H1 (cell line): ENCODE measurements around the gene RSPH9. TPM values are rescaled to one million over a fixed set of nuclear protein-coding genes. Genes with fewer than 3 reads are reported as not detected.

Experiments used
- CTCF ChIA-PET: fragments of 300-600 bp; sonication (Branson Sonifier 250); formaldehyde crosslinking; loops from one replicate; lab custom pipeline; 2021; ENCODE audit not compliant: partially characterized antibody; lab: Charles Lee
- POLR2A ChIA-PET: fragments of 300-600 bp; sonication (Branson Sonifier 250); formaldehyde crosslinking; loops from one replicate; lab custom pipeline; 2021; ENCODE audit warnings: inconsistent platforms; ENCODE audit not compliant: partially characterized antibody; lab: Charles Lee
- DNase-seq, 2 experiments: peaks; one replicate each; pipeline versions ENCODE4 v3.0.0 to v3.0.0-alpha.2; 2010 to 2022; ENCODE audit warnings: low spot score in 2 of 2, low read depth in 1 of 2, mixed read lengths in 1 of 2
- FAIRE-seq: peaks from 2 replicates; lab custom pipeline; 2011; peaks lifted over from hg19 to GRCh38; lab: Jason Lieb, UNC
- H2AFZ ChIP-seq: 2 replicates; pipeline ENCODE4 v1.8.1; 2012; ENCODE audit warnings: low read length, inconsistent platforms
- H2AK5ac ChIP-seq: 2 replicates; pipeline ENCODE4 v1.6.1; 2013; ENCODE audit warnings: low read depth, low read length
- H2BK120ac ChIP-seq: replicated peaks from 2 replicates; pipeline ENCODE3; 2013; ENCODE audit warnings: low read depth, low read length, inconsistent platforms
- H2BK12ac ChIP-seq: 2 replicates; pipeline ENCODE4 v1.6.1; 2013; ENCODE audit warnings: low read depth, low read length
- H2BK15ac ChIP-seq: 2 replicates; pipeline ENCODE4 v1.6.1; 2013; ENCODE audit warnings: low read length
- H2BK20ac ChIP-seq: 2 replicates; pipeline ENCODE4 v1.6.1; 2013; ENCODE audit warnings: low read length
- H2BK5ac ChIP-seq: 2 replicates; pipeline ENCODE4 v1.6.1; 2013; ENCODE audit warnings: low read depth, low read length
- H3K14ac ChIP-seq: 2 replicates; pipeline ENCODE4 v1.6.1; 2013; ENCODE audit warnings: inconsistent platforms; ENCODE audit not compliant: insufficient read length
- H3K18ac ChIP-seq: 2 replicates; pipeline ENCODE4 v1.6.1; 2013; ENCODE audit warnings: low read length; ENCODE audit errors: extremely low read depth
- H3K23ac ChIP-seq: 2 replicates; pipeline ENCODE4 v1.6.1; 2013; ENCODE audit warnings: inconsistent platforms; ENCODE audit not compliant: insufficient read length
- H3K23me2 ChIP-seq: 2 replicates; pipeline ENCODE4 v1.6.1; 2013; ENCODE audit warnings: low read depth, low read length
- H3K27ac ChIP-seq: 2 replicates; pipeline ENCODE4 v1.6.1; 2011; ENCODE audit warnings: low read depth, low read length, inconsistent platforms
- H3K27me3 ChIP-seq, 4 experiments: replicated peaks in 1 of 4; 1 replicate in 1 of 4; 2 replicates in 3 of 4; pipeline versions ENCODE4 v1.6.1 to v1.8.1; 2011 to 2013; ENCODE audit warnings: low read length in 3 of 4, mild to moderate bottlenecking in 3 of 4, inconsistent platforms in 2 of 4, mixed read lengths in 2 of 4, moderate library complexity in 1 of 4; ENCODE audit not compliant: control insufficient read depth in 3 of 4, insufficient read depth in 3 of 4; ENCODE audit errors: extremely low read depth in 1 of 4
- H3K36me3 ChIP-seq, 4 experiments: 2 replicates each; pipeline versions ENCODE4 v1.6.1 to v1.8.1; 2011 to 2013; ENCODE audit warnings: mild to moderate bottlenecking in 4 of 4, low read length in 3 of 4, moderate library complexity in 2 of 4, control low read depth in 1 of 4, inconsistent platforms in 1 of 4; ENCODE audit not compliant: insufficient read depth in 4 of 4, control insufficient read depth in 2 of 4
- H3K4ac ChIP-seq: replicated peaks from 2 replicates; pipeline ENCODE3; 2013; ENCODE audit warnings: low read length, low read depth, mixed read lengths, inconsistent platforms; ENCODE audit not compliant: insufficient read length
- H3K4me1 ChIP-seq, 4 experiments: replicated peaks in 1 of 4; 1 replicate in 1 of 4; 2 replicates in 3 of 4; pipeline versions ENCODE4 v1.6.1 to v1.8.1; 2011 to 2013; ENCODE audit warnings: low read length in 3 of 4, inconsistent platforms in 2 of 4, mixed read lengths in 1 of 4; ENCODE audit not compliant: insufficient read depth in 4 of 4, control insufficient read depth in 3 of 4
- H3K4me2 ChIP-seq, 2 experiments: 2 replicates each; pipeline versions ENCODE4 v1.6.1 to v1.8.1; 2011 to 2013; ENCODE audit warnings: low read depth in 2 of 2, low read length in 2 of 2, control low read depth in 1 of 2, inconsistent platforms in 1 of 2, mild to moderate bottlenecking in 1 of 2; ENCODE audit not compliant: insufficient read depth in 1 of 2
- H3K4me3 ChIP-seq, 4 experiments: fragments of 200-600, 300-600 bp in 1 of 4; sonication (generic), shearing (Covaris generic), sonication (Bioruptor Twin) in 1 of 4; 2 replicates each; pipeline versions ENCODE4 v1.5.1 to v1.8.1; 2011 to 2016; ENCODE audit warnings: low read length in 4 of 4, low read depth in 3 of 4, control low read depth in 2 of 4, inconsistent platforms in 2 of 4, mild to moderate bottlenecking in 2 of 4, mixed read lengths in 1 of 4, moderate library complexity in 1 of 4; ENCODE audit not compliant: insufficient read depth in 2 of 4; ENCODE audit errors: extremely low read depth in 1 of 4
- H3K56ac ChIP-seq: replicated peaks from 2 replicates; pipeline ENCODE3; 2013; ENCODE audit warnings: low read depth, mild to moderate bottlenecking, mixed read lengths, low read length, inconsistent platforms; ENCODE audit not compliant: insufficient read length
- H3K79me1 ChIP-seq: 2 replicates; pipeline ENCODE4 v1.6.1; 2013; ENCODE audit warnings: low read depth, low read length, control low read depth
- H3K79me2 ChIP-seq, 2 experiments: 2 replicates each; pipeline versions ENCODE4 v1.6.1 to v1.8.1; 2012 to 2013; ENCODE audit warnings: low read length in 2 of 2, mild to moderate bottlenecking in 2 of 2, inconsistent platforms in 1 of 2; ENCODE audit not compliant: insufficient read depth in 2 of 2, control insufficient read depth in 1 of 2
- H3K9ac ChIP-seq, 4 experiments: replicated peaks in 1 of 4; 1 replicate in 1 of 4; 2 replicates in 3 of 4; pipeline versions ENCODE4 v1.6.1 to v1.8.1; 2011 to 2013; ENCODE audit warnings: low read depth in 3 of 4, low read length in 3 of 4, control low read depth in 2 of 4, mild to moderate bottlenecking in 2 of 4, moderate library complexity in 2 of 4, inconsistent platforms in 1 of 4; ENCODE audit errors: extremely low read depth in 1 of 4
- H3K9me3 ChIP-seq, 2 experiments: 2 replicates each; pipeline versions ENCODE4 v1.6.1 to v1.8.1; 2012 to 2013; ENCODE audit warnings: mild to moderate bottlenecking in 2 of 2, moderate library complexity in 2 of 2, control low read depth in 1 of 2, inconsistent platforms in 1 of 2, low read depth in 1 of 2, low read length in 1 of 2, mixed read lengths in 1 of 2; ENCODE audit not compliant: insufficient read depth in 2 of 2
- H4K20me1 ChIP-seq, 2 experiments: replicated peaks in 1 of 2; 2 replicates each; pipeline versions ENCODE3 to v1.8.1; 2011 to 2013; ENCODE audit warnings: inconsistent platforms in 2 of 2, low read length in 2 of 2, mild to moderate bottlenecking in 1 of 2; ENCODE audit not compliant: insufficient read depth in 2 of 2, control insufficient read depth in 1 of 2
- H4K5ac ChIP-seq: 2 replicates; pipeline ENCODE4 v1.6.1; 2013; ENCODE audit warnings: low read length, low read depth, mixed read lengths, inconsistent platforms; ENCODE audit not compliant: insufficient read length
- H4K8ac ChIP-seq: 2 replicates; pipeline ENCODE4 v1.8.0; 2013; ENCODE audit warnings: mild to moderate bottlenecking, moderate library complexity, low read length, inconsistent platforms; ENCODE audit not compliant: insufficient read depth; ENCODE audit errors: extremely low read depth
- H4K91ac ChIP-seq: replicated peaks from 2 replicates; pipeline ENCODE3; 2013; ENCODE audit warnings: low read length, mixed read lengths, inconsistent platforms; ENCODE audit not compliant: insufficient read length
- CEBPB ChIP-seq: IDR thresholded peaks from 2 replicates; pipeline ENCODE4 v1.6.1; 2012; ENCODE audit warnings: low read depth, low read length
- SP4 ChIP-seq: IDR thresholded peaks from 2 replicates; pipeline ENCODE4 v1.6.1; 2012; ENCODE audit warnings: low read length, inconsistent platforms
- WGBS, 2 experiments: shearing (Covaris generic) in 1 of 2; methylation state at CpG; one replicate each; pipeline versions ENCODE4 v1.1.6 to v1.1.7; 2013 to 2015; ENCODE audit warnings: low lambda C conversion rate in 2 of 2, mixed read lengths in 2 of 2, inconsistent platforms in 1 of 2, low coverage in 1 of 2, missing lambda C conversion rate in 1 of 2; ENCODE audit not compliant: insufficient replicate concordance in 2 of 2, insufficient coverage in 1 of 2, insufficient read length in 1 of 2; ENCODE audit errors: extremely low coverage in 1 of 2, missing lambda C conversion rate in 1 of 2; 5-methylcytosine and 5-hydroxymethylcytosine counted together
- polyA plus RNA-seq, 7 experiments: library from polyadenylated mRNA; depleted of rRNA in 3 of 7; stranded (reverse) in 5 of 7; unstranded in 2 of 7; fragments of >200 nt in 5 of 7; fragments of 200-250 nt in 2 of 7; gene quantifications; 1 replicate in 5 of 7; 2 replicates in 1 of 7; 4 replicates in 1 of 7; pipeline versions ENCODE4 v1.2.1 to v1.2.3, GENCODE V29; 2011 to 2013; ENCODE audit warnings: missing spikeins in 2 of 7, mixed read lengths in 2 of 7
- total RNA-seq: library from RNA; stranded (reverse); fragmentation: NEBNext Ultra II Directional; extraction: Animal tissue kit (Norgen Biotek cat#: 25700); gene quantifications from 2 replicates; pipeline ENCODE4 v1.2.1, GENCODE V29; 2021

Gene RSPH9
- total and polyA plus RNA-seq, 2 of the 8 experiments (the other 6 are each of a cell fraction or from before 2014, with no cell fraction given): 0.15 to 0.23 TPM

DNA sequence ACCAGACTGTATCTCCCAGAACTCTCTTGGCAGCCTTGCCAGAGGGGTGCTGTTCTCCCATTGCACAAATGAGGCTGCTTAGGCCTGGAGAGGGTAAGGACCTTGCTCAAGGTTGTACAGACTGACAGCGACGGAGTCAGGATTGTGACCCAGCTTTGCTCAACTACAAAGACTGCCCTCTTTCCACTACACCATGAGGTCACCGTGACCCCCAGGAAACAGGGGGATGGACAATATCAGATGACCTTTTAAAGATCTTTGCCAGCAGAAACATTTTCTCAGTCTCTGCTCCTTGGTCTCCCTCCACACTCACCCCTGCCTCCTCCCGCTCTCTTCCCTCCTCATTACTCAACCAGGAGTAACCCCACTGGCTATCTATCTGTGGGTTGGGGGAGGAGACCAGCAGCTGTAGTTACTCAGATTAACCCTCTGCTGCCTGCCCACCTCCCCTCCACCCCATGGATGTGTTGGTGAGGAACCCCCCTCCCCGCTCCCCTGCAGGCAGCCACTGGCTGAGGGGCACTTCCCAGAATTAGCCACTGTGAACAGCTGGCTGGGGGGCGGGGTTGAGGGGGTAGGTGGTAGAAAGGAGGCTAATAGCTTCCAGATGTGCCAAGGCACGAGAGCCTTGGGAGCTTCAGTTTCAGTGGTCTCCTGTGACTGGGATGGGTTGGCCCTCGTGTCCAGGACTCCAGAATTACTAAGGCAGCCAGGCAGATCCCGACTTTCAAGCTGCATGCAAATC lies 69.6 kb downstream of the RSPH9 start:
- Histone ChIP-seq H4K91ac (peak overlapping the region; percentile 67), H4K8ac (no peak overlapping the region), H2BK5ac (peak overlapping the region; percentile 66; the same call in 1 of the 2 replicates), H2BK12ac (peak overlapping the region; percentile 63; the same call in 1 of the 2 replicates), H3K23me2 (no peaks in the 10 kb centered on the region), H2BK15ac (no peak overlapping the region), H2BK120ac (no peak overlapping the region), H4K5ac (no peak overlapping the region), H2AFZ (peak overlapping the region; percentile 72; the same call in 1 of the 2 replicates), H2BK20ac (peak overlapping the region; percentile 75; the same call in 1 of the 2 replicates), H3K9me3 (no peaks in the 10 kb centered on the region), H3K23ac (no peak overlapping the region), H3K18ac (no peak overlapping the region; the same call in 1 of the 2 replicates), H3K27ac (no peak overlapping the region), H3K9ac (no peak overlapping the region), H3K27me3 (no peaks in the 10 kb centered on the region), H3K4me2 (0 out of 4 replicates have a peak overlapping the region, but pooled peaks of 1 of the 2 experiments have one; percentile 11), H3K4me3 (no peak overlapping the region), H4K20me1 (no peaks in the 10 kb centered on the region), H3K36me3 (no peaks in the 10 kb centered on the region), H3K56ac (no peak overlapping the region), H2AK5ac (no peak overlapping the region), H3K79me2 (no peaks in the 10 kb centered on the region), H3K79me1 (no peaks in the 10 kb centered on the region), H3K4ac (no peak overlapping the region), H3K14ac (no peak overlapping the region), H3K4me1 (peaks cover 0 to 10% (median 5%) of the 10 kb centered on the region in 4 experiments; a peak in 5 of 7 replicates)
- WGBS, 2 experiments: 73% methylated on average over 8 of the region's 9 CpGs; no CpG with 5 or more reads in 1 of the 2 experiments
- CTCF ChIA-PET: interaction anchor here (0.6 to 3.6 kb wide), 15 partner anchors 8 to 364 kb away, joined by 3 to 26 read pairs (median 3); partner anchors contain the start of gene VEGFA
- DNase-seq: no peak
- POLR2A ChIA-PET: interaction anchor here (0.5 to 3.3 kb wide), 8 partner anchors 8 to 96 kb away, joined by 3 to 17 read pairs (median 4); partner anchors contain the start of gene VEGFA
- TF ChIP-seq CEBPB (0 out of 2 replicates have a peak, but pooled peaks have one; percentile 3), SP4 (no peak)
- FAIRE-seq: no peak
